GM08714 (cell line): Measurements from ENCODE around the gene ARFGAP1.

Source experiments
- H3K4me3 ChIP-seq: fragments of 200-500 bp; sonication (Bioruptor generic); 2 replicates; pipeline ENCODE4 v1.5.1; 2014; ENCODE audit warnings: mild to moderate bottlenecking, low read length, inconsistent platforms
- ZNF274 ChIP-seq: IDR thresholded peaks from 2 replicates; pipeline ENCODE4 v1.6.1; 2012; ENCODE audit warnings: mild to moderate bottlenecking, low read depth, low read length

ARFGAP1 gene

DNA sequence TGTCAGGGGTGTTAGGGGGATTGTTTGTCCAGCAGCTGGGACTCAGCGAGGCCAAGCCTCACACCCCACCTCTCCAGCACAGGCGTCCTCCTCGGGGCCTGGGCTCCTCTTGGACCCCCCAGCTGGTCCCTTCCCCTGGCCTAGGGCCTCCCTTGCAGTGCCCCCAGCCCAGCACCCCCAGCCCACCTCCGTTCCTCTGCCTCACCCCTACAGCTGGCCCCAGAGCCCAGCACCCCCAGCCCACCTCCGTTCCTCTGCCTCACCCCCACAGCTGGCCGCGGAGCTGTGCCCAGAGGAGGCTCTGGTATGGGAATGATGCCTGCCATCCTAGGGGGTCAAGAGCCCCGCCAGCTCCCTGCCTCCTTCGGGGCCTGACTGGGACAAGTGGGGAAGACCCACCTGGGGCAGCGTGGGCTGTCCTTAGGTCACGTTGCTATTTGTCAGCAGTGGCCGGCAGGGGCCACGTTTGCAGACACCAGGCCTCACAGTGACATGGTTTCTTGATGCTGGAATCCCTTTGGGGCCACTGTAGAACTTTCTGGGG lies 12.4 kb downstream of the ARFGAP1 start:
- no peak for TF ChIP-seq ZNF274
- no peak overlapping the region for H3K4me3 ChIP-seq

DNA sequence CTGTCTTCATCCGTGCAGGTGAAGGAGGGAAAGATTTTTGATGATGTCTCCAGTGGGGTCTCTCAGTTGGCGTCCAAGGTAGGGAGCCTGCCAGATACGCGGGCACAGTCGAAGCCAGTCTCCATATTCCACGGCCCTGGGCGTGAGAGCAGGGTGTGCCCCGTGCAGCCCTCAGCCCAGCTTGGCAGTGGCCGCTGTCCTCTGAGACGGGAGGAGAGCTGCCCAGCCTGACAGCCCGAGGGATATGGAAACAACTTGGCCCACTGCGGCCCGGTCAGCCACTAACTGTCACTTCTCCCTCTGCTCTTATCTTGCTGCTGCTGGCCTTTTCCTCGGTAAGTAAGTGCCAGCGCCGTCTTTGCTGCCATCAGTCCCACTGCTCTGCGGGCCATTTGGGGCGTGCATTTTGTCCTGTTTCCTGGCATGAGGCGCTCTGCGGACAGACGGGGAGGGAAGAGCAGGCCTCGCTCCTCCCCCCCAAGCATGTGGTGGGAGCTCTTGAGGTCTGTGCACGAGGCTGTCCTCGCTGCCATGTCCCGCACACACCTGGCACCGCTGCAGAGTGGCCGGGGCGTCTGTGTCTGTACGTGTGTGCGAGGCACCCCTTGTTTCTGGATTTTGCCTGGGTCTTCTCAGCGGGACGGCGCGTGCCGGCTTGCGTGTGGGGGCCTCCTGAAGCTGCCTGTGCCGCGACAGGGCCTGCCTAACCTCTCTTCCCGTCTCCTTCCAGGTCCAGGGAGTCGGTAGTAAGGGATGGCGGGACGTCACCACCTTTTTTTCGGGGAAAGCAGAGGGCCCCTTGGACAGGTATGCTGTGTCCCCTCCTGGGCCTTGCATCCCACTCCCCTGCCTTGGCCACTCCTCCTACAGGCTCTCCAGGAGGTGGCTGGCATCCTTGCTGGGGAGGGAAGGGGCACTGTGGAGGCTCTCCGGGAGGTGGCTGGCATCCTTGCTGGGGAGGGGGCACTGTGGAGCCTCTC lies 13.3 kb downstream of the ARFGAP1 start:
- H3K4me3 ChIP-seq, result no peak overlapping the region
- no peak for TF ChIP-seq ZNF274

DNA sequence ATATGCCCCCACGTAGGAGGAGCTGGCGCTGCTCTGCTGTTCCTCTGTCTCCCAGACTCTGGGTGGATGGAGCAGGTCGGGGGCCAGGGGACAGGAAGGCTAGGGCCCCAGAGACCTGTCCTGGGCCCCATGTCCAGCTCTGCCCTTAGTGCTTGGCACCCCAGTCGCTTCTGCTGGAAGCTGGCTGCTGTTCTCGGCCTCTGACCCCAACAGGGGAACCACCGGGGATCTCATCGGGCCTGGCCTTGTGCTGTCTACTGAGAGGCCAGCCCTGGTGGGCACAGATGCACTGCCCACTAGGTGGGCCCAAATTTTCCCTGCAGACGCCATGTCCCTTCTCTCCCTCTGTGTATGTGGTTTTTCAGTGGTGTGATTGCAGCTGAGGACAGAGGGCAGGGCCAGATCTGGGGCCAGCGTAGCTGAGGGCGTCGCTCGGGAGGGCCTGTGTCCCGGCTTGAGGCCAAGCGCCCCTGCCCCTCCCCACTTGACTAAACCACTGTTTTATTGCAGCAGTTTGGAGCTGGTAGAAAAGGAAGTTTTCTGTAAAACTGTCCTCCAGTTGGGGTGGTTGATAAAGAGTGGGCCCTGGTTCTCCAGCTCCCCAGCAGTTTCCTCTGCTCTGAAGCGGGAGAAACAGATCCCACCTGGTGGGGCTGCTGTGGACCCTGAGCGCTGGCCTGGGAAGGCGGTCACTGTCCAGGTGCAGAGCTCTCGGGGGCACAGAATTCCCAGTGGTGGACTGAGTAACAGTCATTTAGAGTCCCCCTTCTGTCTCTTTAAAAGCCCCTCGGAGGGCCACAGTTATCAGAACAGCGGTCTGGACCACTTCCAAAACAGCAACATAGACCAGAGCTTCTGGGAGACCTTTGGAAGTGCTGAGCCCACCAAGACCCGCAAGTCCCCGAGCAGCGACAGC lies 14.4 kb downstream of the ARFGAP1 start:
- no peak overlapping the region for H3K4me3 ChIP-seq
- no peak for TF ChIP-seq ZNF274

DNA sequence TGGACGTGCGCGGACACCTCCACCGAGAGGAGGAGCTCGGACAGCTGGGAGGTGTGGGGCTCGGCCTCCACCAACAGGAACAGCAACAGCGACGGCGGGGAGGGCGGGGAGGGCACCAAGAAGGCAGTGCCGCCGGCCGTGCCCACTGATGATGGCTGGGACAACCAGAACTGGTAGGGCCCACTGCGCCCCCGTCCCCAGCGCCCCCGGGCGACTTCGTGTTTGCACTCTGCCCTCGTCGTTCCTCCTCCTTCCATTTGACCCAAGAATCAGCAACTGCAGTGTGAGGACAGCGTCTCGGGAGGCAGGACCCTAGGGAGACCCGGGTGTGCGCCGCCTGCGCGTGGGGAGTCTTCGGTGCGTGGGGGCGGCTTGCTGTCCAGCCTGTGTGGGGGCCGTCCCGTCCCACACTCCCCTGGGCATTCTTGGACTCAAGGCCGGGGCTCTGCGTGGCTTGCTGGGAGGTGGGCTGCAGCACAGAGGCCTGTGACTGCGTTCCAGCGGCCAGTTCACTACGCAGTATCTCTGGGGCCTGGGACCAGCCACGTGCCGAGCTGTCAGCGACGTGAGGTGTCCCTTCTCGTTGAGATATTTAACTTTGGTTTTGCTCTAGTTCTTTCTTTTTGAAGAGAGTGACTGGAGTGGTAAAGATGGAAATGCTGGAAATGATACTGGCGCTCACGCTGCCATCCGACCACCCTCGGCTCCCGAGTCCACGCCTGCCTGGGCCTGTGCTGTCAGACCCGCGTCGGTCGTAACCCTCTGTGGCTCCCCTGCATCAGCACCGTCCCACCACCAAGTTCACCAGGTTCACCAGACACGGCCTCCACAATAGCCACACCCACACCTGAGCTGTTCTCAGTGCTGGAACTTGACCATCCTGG lies 15.3 kb downstream of the ARFGAP1 start:
- TF ChIP-seq ZNF274, result no peak
- H3K4me3 ChIP-seq, result no peak overlapping the region

DNA sequence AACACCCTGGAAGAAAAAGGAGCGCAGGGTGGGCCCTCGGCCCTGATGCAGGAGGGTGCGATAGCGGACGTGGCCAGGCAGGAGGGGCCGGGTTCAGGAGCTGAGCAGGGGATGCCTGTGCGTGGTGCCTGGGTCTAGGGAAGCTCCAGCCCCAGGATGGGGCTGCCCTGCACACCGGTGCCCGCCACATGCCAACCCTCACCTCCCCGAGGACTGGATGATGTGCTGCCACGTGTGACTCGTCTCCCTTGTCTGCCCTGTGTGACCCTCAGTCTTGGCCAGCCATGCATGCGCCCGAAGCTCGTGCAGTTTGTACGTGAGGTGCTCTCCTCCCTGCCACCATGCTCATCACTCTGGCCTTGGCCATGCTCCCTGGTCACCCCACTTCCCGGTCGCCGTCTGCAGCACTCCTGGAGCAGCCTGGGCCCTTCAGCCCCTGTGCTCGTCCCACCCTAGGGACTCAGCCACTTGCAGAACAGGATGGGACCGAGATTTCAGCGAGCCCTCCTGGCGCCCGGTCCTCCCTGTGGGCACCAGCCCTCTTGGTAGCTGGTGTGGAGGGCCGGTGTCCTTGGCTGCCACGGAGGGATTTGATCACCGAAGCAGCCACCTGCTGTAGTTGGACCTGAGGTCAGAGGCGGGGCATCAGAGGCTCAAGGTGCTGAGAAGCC lies 16.1 kb downstream of the ARFGAP1 start:
- H3K4me3 ChIP-seq, result no peak overlapping the region
- no peak for TF ChIP-seq ZNF274

DNA sequence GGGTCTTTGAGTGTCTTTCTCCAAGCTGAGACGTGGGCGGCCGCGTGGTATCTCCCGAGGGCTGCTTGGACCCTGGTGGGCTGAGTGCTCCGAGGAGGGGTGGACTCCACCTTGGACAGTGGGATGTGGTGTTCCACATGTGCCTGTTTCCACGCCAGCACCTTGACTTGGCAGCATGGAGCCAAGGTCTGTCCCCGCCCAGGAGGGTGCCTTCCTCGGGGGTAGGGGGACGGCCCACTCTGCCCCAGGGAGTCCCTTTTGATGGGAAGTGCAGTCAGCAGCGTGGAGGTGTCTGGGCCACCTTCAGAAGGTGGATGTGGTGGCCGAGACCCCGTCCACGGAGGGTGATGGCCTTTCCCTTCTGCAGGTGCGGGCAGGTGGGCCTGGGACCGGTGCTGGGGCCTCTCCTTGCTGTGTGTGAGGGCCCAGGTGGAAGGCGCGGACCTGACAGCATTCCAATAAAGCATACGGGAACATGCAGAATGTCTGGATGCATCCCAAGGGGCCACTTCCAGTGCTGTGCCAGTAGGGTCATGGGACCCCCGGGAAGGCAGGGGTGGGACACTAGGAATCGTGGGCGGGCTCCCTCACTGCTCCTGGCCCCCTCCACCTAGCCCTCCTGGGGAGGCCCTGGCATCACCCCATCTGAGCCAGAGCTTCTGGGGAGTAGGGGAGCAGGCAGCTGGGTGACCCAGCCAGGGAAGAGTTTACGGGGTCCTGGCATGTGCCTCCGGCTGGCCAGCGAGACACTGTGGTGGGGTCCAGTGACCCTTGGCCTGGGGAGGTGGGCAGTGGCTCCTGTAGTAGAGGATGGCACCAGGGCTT lies 16.9 kb downstream of the ARFGAP1 start:
- no peak overlapping the region for H3K4me3 ChIP-seq
- TF ChIP-seq ZNF274, result no peak

DNA sequence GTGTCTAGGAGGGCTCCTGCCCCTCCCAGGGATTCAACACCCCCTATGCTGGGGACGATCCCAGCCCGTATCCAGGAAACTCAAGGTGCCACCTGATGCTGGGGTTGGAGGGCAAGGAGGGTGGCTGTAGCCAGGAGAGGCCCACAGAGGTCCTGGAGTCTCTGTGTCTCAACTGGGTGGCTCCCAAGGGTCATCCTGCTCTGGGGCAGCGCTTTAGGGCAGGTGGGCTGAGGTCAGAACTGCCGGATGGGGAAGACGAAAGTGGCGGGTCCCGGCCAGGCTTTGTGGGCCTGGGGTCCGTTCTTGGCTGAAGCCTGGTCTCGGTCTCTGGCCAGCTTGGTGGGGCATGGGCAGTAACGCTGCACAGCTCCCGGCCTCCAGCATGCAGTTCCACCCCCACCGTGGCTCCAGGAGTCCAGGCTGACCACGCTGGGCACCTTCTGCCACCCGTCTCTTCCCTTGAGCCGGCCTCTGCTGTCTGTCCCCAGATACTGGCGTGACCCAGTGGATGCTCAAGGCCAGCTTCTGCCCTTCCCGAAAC lies 17.6 kb downstream of the ARFGAP1 start:
- H3K4me3 ChIP-seq, result no peak overlapping the region
- TF ChIP-seq ZNF274, result no peak

DNA sequence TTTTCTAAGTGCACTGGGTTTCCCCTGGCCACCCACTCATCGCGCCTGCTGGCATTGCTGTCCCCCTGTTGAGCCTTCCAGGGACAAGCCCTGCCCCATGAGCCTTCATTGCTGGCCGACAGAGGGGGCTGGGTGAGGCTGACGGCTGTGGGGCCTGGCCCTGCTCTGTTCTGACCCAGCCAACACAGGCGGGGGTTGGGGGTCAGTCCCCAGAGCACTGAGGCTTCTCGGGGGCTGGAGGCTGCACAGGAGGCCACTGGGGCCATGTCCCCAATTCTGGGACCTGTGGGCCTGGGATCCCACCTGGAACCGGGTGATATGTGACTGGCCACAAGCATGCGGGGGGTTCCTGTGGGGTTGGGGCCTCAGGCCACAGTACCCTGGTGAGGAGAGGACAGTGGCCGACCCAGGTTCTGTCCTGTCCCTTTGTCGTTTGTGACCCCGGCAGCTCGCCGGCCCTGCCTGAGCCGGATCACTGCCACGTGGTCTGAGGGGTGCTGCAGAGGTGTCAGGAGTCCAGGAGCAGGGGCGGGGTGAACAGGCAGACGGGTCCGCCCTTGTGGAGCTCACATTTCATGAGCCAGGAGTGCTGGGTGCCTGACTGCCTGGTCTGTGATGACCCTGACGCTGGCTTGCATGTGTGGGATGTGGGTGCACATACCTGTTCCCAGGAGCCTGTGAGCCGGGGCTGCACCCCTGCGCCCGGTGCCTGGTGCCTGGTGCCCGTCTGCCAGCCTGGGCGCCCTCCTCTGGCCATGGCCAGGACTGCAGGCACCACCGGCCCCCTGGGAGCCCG lies 18.3 kb downstream of the ARFGAP1 start:
- no peak for TF ChIP-seq ZNF274
- no peak overlapping the region for H3K4me3 ChIP-seq

DNA sequence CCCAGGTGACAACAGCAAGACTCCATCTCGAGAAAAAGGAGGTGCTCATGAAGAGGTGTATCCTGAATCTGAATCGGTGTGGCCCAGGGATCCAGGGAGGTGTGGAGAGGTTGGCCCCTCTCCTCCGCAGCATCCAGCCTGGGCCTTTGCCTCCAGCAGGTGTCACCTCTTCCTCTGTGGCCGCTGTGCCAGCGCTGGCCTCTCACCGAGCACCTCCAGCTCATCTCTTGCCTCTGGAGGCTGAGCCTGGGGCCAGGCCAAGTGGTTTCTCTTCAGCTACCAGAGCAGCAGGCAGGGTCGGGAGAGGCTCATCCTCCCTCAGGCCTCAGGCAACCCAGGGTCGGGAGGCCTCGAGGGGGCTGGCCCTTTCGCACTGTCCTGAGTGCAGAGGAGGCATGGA lies 19.2 kb downstream of the ARFGAP1 start:
- H3K4me3 ChIP-seq, result no peak overlapping the region
- TF ChIP-seq ZNF274, result no peak

DNA sequence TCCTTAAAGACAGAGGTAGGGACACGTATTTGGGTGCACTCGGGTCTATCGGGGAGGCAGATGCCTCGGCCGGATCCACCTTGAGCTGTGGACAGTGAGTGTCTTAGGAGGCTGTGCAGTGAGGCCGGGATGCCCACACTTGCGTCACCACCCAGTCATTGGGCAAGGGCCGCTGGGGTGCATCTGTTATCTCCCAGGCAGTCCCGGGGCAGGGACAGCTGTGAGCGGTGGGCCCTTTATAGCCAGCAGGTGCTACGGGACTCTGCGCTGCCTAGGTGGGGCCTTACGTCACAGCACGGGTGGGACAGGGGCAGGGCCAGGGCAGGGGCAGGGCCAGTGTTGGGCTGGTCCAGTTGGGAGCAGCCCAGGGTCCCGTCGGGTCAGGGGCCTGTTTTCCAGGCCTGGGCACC lies 19.7 kb downstream of the ARFGAP1 start:
- TF ChIP-seq ZNF274, result no peak
- no peak overlapping the region for H3K4me3 ChIP-seq

DNA sequence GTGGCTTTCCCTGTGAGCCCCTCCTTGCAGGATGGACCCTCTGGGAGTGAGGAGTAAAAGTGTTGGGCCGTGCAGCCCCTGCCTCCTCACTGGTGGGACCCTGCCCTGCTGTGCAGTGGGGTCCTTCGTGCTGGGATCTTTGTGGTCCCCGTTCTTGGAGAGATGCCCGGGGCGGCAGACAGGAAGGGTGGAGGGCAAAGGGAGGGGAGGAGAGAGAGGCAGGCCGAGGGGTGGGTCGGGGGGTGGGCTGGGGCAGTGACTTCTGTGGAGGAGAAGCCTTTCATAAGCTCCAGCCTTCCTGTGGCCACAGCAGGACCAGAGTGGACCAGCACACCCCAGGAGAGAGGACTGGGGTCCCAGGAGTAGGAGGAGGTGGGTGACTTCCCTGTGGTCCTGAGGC lies 20.3 kb downstream of the ARFGAP1 start, which contains the start of gene COL20A1:
Gene COL20A1 (plus strand): TSS at position 283 of the 400 bp plus-strand sequence. CDS start 1,922 bp downstream, outside the sequence.
- no peak for TF ChIP-seq ZNF274
- H3K4me3 ChIP-seq, result no peak within 1 kb of the TSS
